Caki2 (cell line): Measurements from ENCODE around the gene GNA15. TPM values are rescaled to one million over a fixed set of nuclear protein-coding genes. Genes with fewer than 3 reads are reported as not detected.
A peak's percentile ranks its signal among the peaks of the same experiment; 100 is the strongest.
"Not testable (repeated sequence)": the region's sequence is repeated elsewhere in the genome, so short reads cannot be mapped to it uniquely, and the experiment has no call there.

ENCODE experiments used
- DNase-seq: peaks from one replicate; pipeline ENCODE4 v3.0.0-alpha.2; 2015; ENCODE audit warnings: low read depth
- in situ Hi-C: cut with HindIII; loops from 2 replicates; pipeline ENCODE4 v1.10.0; 2016; ENCODE audit warnings: low sequenced_read_pairs, low pct_unique_long_range_greater_than_20kb, mixed read lengths
- total RNA-seq: library from RNA; depleted of rRNA; stranded (reverse); fragments of >200 nt; shearing (Covaris generic); gene quantifications from 2 replicates; pipeline ENCODE4 v1.2.3, GENCODE V29; 2014; ENCODE audit warnings: low replicate concordance

Gene GNA15
- total RNA-seq, 1 experiment from 2014 or later, result not detected

GRCh38 chr19:3159565-3159964 is 23.7 kb downstream of the GNA15 start:
- no peak for DNase-seq
- in situ Hi-C loops, result no loop called here

- in situ Hi-C loops, result no loop called here
- DNase-seq, result no peak
Observed at GRCh38 chr19:3160219-3160618, 24.4 kb downstream of the GNA15 start.

DNA sequence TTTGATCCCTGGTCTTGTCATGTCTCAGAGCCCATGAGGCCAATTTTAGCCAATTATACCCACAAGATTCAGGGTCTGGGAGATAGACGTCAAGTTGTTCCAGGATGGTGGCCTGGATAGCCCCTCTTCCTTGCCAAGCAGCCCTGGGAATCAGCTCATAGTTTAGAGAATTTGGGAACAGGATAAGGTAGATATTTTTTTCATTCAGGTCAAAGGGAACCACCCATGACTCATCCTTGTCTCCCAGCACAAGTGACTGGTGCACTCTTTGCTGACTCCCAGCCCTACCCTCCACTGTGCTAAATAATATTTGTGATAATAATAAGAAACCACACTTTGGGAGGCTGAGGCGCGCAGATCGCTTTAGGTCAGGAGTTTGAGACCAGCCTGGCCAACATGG is 25.6 kb downstream of the GNA15 start:
- in situ Hi-C loops, result no loop called here
- no peak for DNase-seq

DNA sequence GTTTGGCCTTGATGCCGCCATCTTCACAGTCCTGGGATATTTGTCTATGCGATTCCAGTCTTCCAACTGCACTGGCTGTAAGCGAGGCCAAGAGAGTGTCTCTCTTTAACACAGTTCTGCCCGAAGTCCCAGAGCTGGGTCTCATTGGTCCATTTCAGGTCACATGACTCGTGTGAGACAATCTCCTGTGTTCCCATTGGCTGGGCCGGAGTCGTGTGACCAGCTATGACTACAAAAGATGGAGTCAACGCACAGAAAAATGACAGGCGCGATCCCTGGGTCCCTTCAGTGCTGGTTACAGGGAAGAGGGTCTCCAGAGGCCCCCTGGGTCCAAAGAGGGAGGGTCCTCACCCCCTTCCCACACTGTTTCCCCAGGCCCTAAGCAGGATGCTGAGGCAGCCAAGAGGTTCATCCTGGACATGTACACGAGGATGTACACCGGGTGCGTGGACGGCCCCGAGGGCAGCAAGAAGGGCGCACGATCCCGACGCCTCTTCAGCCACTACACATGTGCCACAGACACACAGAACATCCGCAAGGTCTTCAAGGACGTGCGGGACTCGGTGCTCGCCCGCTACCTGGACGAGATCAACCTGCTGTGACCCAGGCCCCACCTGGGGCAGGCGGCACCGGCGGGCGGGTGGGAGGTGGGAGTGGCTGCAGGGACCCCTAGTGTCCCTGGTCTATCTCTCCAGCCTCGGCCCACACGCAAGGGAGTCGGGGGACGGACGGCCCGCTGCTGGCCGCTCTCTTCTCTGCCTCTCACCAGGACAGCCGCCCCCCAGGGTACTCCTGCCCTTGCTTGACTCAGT is 26.8 kb downstream of the GNA15 start:
- DNase-seq, result no peak
- in situ Hi-C loops, result no loop called here

- in situ Hi-C loops, result no loop called here
Observed at GRCh38 chr19:3163230-3163886, 27.5 kb downstream of the GNA15 start.

GRCh38 chr19:3163943-3164342 is 28.1 kb downstream of the GNA15 start:
- DNase-seq, result no peak
- in situ Hi-C loops, result no loop called here

More at GRCh38 chr19:3163230-3163886, 27.5 kb downstream of the GNA15 start:
- no peak for DNase-seq

- DNase-seq, result no peak
- in situ Hi-C loops, result no loop called here
Observed at GRCh38 chr19:3167533-3168272, 31.9 kb downstream of the GNA15 start.

GRCh38 chr19:3171894-3172672 is 36.2 kb downstream of the GNA15 start:
- in situ Hi-C loops, result no loop called here
- DNase-seq, result no peak

DNA sequence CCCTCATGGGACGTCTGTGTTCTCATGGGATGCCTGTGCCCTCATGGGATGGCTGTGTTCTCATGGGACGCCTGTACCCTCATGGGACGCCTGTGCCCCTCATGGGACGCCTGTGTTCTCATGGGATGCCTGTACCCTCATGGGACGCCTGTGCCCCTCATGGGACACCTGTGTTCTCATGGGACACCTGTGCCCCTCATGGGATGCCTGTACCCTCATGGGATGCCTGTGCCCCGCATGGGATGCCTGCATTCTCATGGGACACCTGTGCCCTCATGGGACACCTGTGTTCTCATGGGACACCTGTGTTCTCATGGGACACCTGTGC is 36.8 kb downstream of the GNA15 start:
- in situ Hi-C loops, DNase-seq: not testable (repeated sequence)

GRCh38 chr19:3175781-3176714 is 40.2 kb downstream of the GNA15 start:
- in situ Hi-C loops, result no loop called here

DNA sequence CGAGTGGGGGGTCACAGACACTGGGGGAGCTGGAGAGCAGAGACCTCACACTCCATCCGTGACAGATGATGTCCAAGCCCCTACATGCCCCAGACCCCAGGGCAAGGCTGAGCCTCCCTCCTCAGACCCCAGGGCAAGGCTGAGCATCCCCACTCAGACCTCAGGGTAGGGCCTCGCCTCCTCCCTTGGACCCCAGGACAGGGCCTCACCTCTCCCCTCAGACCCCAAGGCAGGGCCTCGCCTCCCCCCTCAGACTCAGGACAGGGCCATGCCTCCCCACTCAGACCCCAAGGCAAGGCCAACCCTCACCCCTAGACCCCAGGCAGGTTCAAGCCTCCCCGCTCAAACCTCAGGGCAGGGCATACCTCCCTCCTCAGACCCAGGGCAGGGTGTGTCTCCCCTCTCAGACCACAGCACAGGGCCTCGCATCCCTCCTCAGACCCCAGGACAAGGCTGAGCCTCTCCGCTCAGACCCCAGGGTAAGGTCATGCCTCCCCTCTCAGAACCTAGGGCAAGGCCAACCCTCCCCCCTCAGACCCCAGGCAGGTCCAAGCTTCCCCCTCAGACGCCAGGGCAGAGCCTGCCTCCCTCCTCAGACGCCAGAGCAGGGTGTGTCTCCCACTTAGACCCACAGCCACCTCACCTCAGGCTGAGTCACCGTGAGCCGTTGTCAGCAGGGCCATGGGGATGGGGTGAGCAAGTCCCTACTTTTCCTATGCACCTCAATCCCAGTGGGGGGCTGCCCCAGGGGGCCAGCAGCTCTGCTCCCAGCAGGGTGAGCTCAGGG is 41.1 kb downstream of the GNA15 start:
- DNase-seq, result peak; percentile 73
- in situ Hi-C loops, result no loop called here

More at GRCh38 chr19:3175781-3176714, 40.2 kb downstream of the GNA15 start:
- peak; percentile 69 for DNase-seq

- in situ Hi-C loops, result no loop called here
- DNase-seq, result no peak
Observed at GRCh38 chr19:3178377-3178972, 42.6 kb downstream of the GNA15 start, which contains the start of gene S1PR4. Gene S1PR4 (plus strand): TSS chr19:3178769. CDS start chr19:3178793, 24 bp downstream.

GRCh38 chr19:3178973-3179738 is 43.3 kb downstream of the GNA15 start:
- in situ Hi-C loops, result no loop called here
- DNase-seq, result no peak

GRCh38 chr19:3179739-3180293 is 44.0 kb downstream of the GNA15 start:
- in situ Hi-C loops, result no loop called here
- no peak for DNase-seq
